ENCODE measurements around the gene CALCB.
"Not testable (repeated sequence)": the region's sequence is repeated elsewhere in the genome, so short reads cannot be mapped to it uniquely, and the experiment has no call there.

GRCh38 chr11:15046673-15047072 is 26.7 kb upstream of the CALCB start:
- TF ChIP-seq CTCF (conservative IDR thresholded peaks at IDR 0.05; ENCODE audit: low read depth, low read length); RAD21 (IDR thresholded peaks at IDR 0.05; ENCODE audit: low read length); RCOR1 (IDR thresholded peaks at IDR 0.05; ENCODE audit: insufficient replicate concordance, low read length): not testable (repeated sequence)
